GM12892 (cell line): Measurements from ENCODE around the gene PIK3R2.

ENCODE experiments used
- POLR2A ChIP-seq: IDR thresholded peaks from 2 replicates; pipeline ENCODE4 v1.6.1; 2011; ENCODE audit warnings: low read depth, low read length, control low read depth
- POLR2AphosphoS5 ChIP-seq: IDR thresholded peaks from 2 replicates; pipeline ENCODE4 v1.6.1; 2011; ENCODE audit warnings: low read depth, low read length, control low read depth
- TAF1 ChIP-seq: IDR thresholded peaks from 2 replicates; pipeline ENCODE4 v1.6.1; 2011; ENCODE audit warnings: low read depth, mild to moderate bottlenecking, control low read depth, low read length, borderline replicate concordance

- TF ChIP-seq TAF1, result no peak
- TF ChIP-seq POLR2A, result no peak
- no peak for TF ChIP-seq POLR2AphosphoS5
Observed at GRCh38 chr19:18165794-18166544, 13.0 kb downstream of the PIK3R2 start.
